Measurements from ENCODE around the gene DYNC2H1. TPM values are rescaled to one million over a fixed set of nuclear protein-coding genes. Genes with fewer than 3 reads are reported as not detected.

The DYNC2H1 gene
- total and polyA plus RNA-seq, 7 experiments from 2014 or later: 0.31 to 4.2 (median 2.3) TPM

DNA sequence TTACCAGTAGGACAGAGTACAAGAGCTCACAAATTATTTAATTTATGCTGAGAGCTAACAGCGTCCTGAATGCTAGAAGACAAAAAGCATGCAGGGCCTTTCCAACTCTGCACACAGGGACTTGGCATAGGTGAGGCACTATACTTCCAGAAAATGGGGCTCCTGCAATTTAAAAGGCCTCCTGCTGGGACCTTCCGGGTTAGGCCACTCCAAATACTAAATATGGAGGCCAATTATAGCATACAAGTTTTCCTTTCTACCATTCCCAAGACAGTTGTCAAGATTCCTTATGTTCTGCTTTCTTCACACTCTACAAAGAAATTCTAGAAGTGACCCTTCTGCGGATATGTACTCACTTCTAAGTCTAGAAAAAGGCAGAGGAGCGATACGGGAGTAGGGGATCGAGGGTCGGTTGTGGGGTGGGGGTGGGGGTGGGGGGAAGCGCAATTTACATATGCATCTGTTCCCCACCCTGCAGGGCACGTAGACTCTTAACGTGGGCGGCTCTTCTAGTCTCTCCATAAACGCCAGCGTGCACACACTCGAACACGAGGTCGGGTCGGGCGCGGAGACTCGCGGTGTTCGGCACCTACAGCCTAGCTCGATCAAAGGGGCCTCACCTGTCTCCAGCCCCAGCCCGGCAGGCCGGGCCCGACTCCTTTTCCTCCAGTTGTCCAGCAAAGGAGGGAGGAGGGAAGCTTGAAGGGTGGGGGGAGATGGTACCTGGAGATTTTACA is 18.0 kb upstream of the DYNC2H1 start:
- Histone ChIP-seq H3K27me3 (ENCODE audit: control insufficient read depth in 2 of 2, insufficient read depth in 2 of 2, low read length in 2 of 2) (peaks cover 0 to 3% of the 10 kb centered on the region in 2 donors), H3K4me3 (ENCODE audit: low read length) (peak overlapping the region; percentile 93), H3K27ac (ENCODE audit: low read depth, low read length) (peak overlapping the region; percentile 89), H3K9me3 (ENCODE audit: control insufficient read depth in 2 of 3, low read length in 3 of 3) (no peaks in the 10 kb centered on the region), H3K4me1 (ENCODE audit: control insufficient read depth in 2 of 2, insufficient read depth in 2 of 2, low read length in 2 of 2) (peaks cover 15 to 25% of the 10 kb centered on the region in 2 donors), H3K36me3 (ENCODE audit: control insufficient read depth in 2 of 3, insufficient read depth in 3 of 3, low read length in 3 of 3) (peaks cover 0 to 5% (median 4%) of the 10 kb centered on the region in 3 experiments)
- DNase-seq (peak in 7 of 9 donors; percentile 1 to 52 (median 30)), ATAC-seq (peak; percentile 47)
- H3K9me3 Mint-ChIP-seq: peaks cover 0 to 10% (median 0%) of the 10 kb centered on the region in 11 donors
- peak overlapping the region; percentile 89 to 98 (median 96) for H3K27ac Mint-ChIP-seq
- H3K36me3 Mint-ChIP-seq: peaks cover 0 to 11% (median 5%) of the 10 kb centered on the region in 5 donors
- H3K4me3 Mint-ChIP-seq: peak overlapping the region; percentile 79 to 98 (median 92)
- peaks cover 17 to 27% (median 21%) of the 10 kb centered on the region in 5 donors for H3K27me3 Mint-ChIP-seq
- intact Hi-C loops (cut with micrococcal nuclease): loop anchor here (1.0 to 5.0 kb wide), 4 partner anchors 20 to 1174 kb away; partner anchors contain the start of genes ANGPTL5 (in 2 of the 2) and CEP126 (in 2 of the 2)
- peaks cover 21 to 44% (median 35%) of the 10 kb centered on the region in 7 donors for H3K4me1 Mint-ChIP-seq
- ChIA-PET POLR2A (interaction anchor here (1.4 to 2.1 kb wide), 2 partner anchors 10 to 18 kb away, joined by 10 to 32 read pairs; partner anchors contain the start of gene DYNC2H1), CTCF (interaction anchor here (1.4 to 1.6 kb wide), 2 partner anchors 18 kb away, joined by 7 to 11 read pairs; partner anchors contain the start of gene DYNC2H1)

DNA sequence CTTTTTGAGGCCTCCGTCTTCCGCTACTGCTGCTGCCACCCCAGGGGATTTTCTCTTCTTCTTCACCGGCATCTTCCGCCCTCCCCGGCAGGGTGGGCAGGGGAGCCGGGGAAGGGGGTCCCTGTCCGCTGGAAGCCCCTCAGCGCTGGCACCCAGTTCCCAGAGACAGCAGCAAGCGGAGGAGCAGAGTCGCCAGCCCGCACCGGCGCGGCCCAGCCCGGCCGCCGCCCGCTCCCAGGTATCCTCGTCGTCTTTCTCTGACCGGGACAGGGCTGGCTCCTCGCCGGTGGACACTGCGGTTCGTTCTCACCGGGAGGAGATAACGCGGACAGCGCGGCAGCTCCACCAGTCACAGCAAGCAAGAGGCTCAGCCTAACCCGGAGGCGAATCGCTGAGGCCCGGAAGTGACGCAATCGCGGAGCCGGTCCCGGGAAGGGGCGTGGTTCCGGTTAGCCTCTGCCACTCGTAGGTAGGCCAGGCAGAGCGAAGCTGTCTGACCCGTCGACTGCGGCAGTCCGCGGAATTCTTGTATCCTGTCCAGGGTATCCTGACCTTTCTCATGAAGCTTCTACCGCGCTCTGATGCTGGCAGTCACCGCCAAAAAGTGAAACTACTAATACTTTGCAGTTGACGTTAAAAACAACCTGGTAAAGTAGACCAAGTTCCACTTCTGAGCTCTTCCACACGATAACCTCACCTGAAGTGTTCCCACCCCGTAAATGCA is 17.3 kb upstream of the DYNC2H1 start, which contains the start of gene DCUN1D5:
Gene DCUN1D5, minus strand, starts transcription at position 360 of the 724 bp plus-strand sequence. Its CDS starts 288 bp downstream, at position 72.
- ChIA-PET POLR2A (interaction anchor here (0.9 to 2.1 kb wide), 3 partner anchors 9 to 17 kb away, joined by 4 to 32 read pairs (median 10); partner anchors contain the start of gene DYNC2H1), CTCF (interaction anchor here (0.9 to 1.4 kb wide), 2 partner anchors 16 to 18 kb away, joined by 3 to 11 read pairs; partner anchors contain the start of gene DYNC2H1)
- Histone ChIP-seq H3K9me3 (ENCODE audit: control insufficient read depth in 2 of 3, low read length in 3 of 3) (no peaks in the 10 kb centered on the region), H3K4me3 (ENCODE audit: low read length) (peak within 1 kb of the TSS; percentile 93), H3K27ac (ENCODE audit: low read depth, low read length) (peak within 1 kb of the TSS; percentile 89), H3K27me3 (ENCODE audit: control insufficient read depth in 2 of 2, insufficient read depth in 2 of 2, low read length in 2 of 2) (peaks cover 0 to 3% of the 10 kb centered on the region in 2 donors), H3K36me3 (ENCODE audit: control insufficient read depth in 2 of 3, insufficient read depth in 3 of 3, low read length in 3 of 3) (peaks cover 0 to 5% (median 4%) of the 10 kb centered on the region in 3 experiments), H3K4me1 (ENCODE audit: control insufficient read depth in 2 of 2, insufficient read depth in 2 of 2, low read length in 2 of 2) (peaks cover 15 to 25% of the 10 kb centered on the region in 2 donors)
- H3K27me3 Mint-ChIP-seq: peaks cover 22 to 35% (median 26%) of the 10 kb centered on the region in 5 donors
- H3K27ac Mint-ChIP-seq: peak within 1 kb of the TSS; percentile 89 to 99 (median 97)
- DNase-seq (peak; percentile 89 to 94 (median 93)), ATAC-seq (peak; percentile 99)
- peaks cover 0 to 10% (median 0%) of the 10 kb centered on the region in 11 donors for H3K9me3 Mint-ChIP-seq
- peaks cover 16 to 40% (median 34%) of the 10 kb centered on the region in 7 donors for H3K4me1 Mint-ChIP-seq
- intact Hi-C loops (cut with micrococcal nuclease): loop anchor here (1.0 to 5.0 kb wide), 5 partner anchors 17 to 1175 kb away; partner anchors contain the start of genes ANGPTL5 (in 2 of the 2), CEP126 (in 2 of the 2) and DYNC2H1 (in 2 of the 2)
- H3K36me3 Mint-ChIP-seq: peaks cover 0 to 11% (median 5%) of the 10 kb centered on the region in 5 donors
- peak within 1 kb of the TSS; percentile 79 to 98 (median 92) for H3K4me3 Mint-ChIP-seq

DNA sequence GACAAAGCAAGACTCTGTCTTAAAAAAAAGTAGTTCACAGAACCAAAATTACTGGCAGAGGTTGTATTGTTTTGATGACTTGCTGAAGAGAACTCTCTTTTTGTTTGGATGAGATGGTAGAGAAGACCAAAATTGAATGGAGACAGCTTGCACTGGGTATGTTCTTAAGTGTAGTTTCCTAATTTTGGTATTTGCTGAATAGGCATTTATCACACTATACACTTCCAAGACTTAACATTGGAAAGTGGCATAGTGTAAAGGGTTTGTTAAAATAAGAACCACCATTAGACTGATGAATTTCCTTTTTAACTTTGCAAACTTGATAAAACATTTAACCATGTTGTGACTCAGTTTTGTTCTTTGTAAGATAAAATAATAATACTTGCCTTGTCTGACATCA is 11.9 kb upstream of the DYNC2H1 start:
- Histone ChIP-seq H3K27ac (ENCODE audit: low read depth, low read length) (no peak overlapping the region), H3K27me3 (ENCODE audit: control insufficient read depth in 2 of 2, insufficient read depth in 2 of 2, low read length in 2 of 2) (peaks cover 0 to 3% of the 10 kb centered on the region in 2 donors), H3K4me3 (ENCODE audit: low read length) (no peak overlapping the region), H3K4me1 (ENCODE audit: control insufficient read depth in 2 of 2, insufficient read depth in 2 of 2, low read length in 2 of 2) (peaks cover 0 to 4% of the 10 kb centered on the region in 2 donors), H3K9me3 (ENCODE audit: control insufficient read depth in 2 of 3, low read length in 3 of 3) (no peaks in the 10 kb centered on the region), H3K36me3 (ENCODE audit: control insufficient read depth in 2 of 3, insufficient read depth in 3 of 3, low read length in 3 of 3) (no peaks in the 10 kb centered on the region)
- CTCF ChIA-PET: interaction anchor here (1.5 kb wide), 1 partner anchor 12 kb away, joined by 4 read pairs; the partner anchor contains the start of gene DYNC2H1
- Mint-ChIP-seq H3K36me3 (peaks cover 0 to 7% (median 0%) of the 10 kb centered on the region in 5 donors), H3K4me1 (peaks cover 1 to 7% (median 5%) of the 10 kb centered on the region in 7 donors), H3K27ac (no peak overlapping the region), H3K9me3 (peaks cover 0 to 15% (median 0%) of the 10 kb centered on the region in 11 donors), H3K27me3 (peaks cover 59 to 79% (median 65%) of the 10 kb centered on the region in 5 donors), H3K4me3 (no peak overlapping the region)
- intact Hi-C loops (cut with micrococcal nuclease): no loop called here
- no peak for DNase-seq
- ATAC-seq: no peak
- POLR2A ChIA-PET: interaction anchor here (0.6 kb wide), 1 partner anchor 76 kb away, joined by 3 read pairs; no protein-coding TSS in a partner anchor

DNA sequence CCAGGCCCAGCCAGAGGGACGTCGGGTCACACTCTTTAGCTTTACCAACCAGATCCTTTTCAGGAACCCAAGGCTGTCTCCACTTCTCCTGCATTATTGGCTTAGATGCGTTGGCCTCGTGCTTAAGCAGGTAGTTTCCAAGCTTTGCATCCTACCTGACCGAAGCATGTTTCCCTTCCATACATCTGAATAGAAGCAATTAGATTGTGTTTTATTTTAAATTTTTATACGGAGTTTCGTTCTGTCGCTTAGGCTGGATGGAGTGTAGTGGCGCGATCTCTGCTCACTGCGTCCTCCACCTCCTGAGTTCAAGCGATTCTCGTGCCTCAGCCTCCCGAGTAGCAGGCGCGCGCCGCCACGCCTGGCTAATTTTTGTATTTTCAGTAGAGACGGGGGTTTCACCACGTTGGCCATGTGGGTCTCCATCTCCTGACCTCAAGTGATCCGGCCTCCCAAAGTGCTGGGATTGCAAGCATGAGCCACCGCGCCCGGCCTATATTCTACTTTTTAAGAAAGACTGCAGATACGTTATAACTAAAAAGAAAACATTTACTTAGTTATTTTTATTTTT is 677 bp downstream of the DYNC2H1 start:
- H3K4me1 Mint-ChIP-seq: peaks cover 5 to 19% (median 13%) of the 10 kb centered on the region in 7 donors
- Histone ChIP-seq H3K27ac (ENCODE audit: low read depth, low read length) (peak overlapping the region; percentile 60), H3K4me3 (ENCODE audit: low read length) (peak overlapping the region; percentile 93), H3K27me3 (ENCODE audit: control insufficient read depth in 2 of 2, insufficient read depth in 2 of 2, low read length in 2 of 2) (no peaks in the 10 kb centered on the region), H3K9me3 (ENCODE audit: control insufficient read depth in 2 of 3, low read length in 3 of 3) (no peaks in the 10 kb centered on the region), H3K36me3 (ENCODE audit: control insufficient read depth in 2 of 3, insufficient read depth in 3 of 3, low read length in 3 of 3) (no peaks in the 10 kb centered on the region), H3K4me1 (ENCODE audit: control insufficient read depth in 2 of 2, insufficient read depth in 2 of 2, low read length in 2 of 2) (peaks cover 4 to 6% of the 10 kb centered on the region in 2 donors)
- CTCF ChIA-PET: interaction anchor here (1.1 to 1.6 kb wide), 5 partner anchors 10 to 21 kb away, joined by 3 to 11 read pairs (median 6); partner anchors contain the start of gene DCUN1D5
- DNase-seq: peak in 1 of 9 donors; percentile 10
- intact Hi-C loops (cut with micrococcal nuclease): loop anchor here (1.0 to 10.0 kb wide), 8 partner anchors 18 to 1595 kb away; partner anchors contain the start of genes CEP126 (in 2 of the 2), DCUN1D5 (in 2 of the 2), ANGPTL5 (in 1 of the 2) and BIRC2 (in 1 of the 2)
- peaks cover 0 to 10% (median 0%) of the 10 kb centered on the region in 5 donors for H3K36me3 Mint-ChIP-seq
- H3K27me3 Mint-ChIP-seq: peaks cover 0 to 38% (median 0%) of the 10 kb centered on the region in 5 donors
- H3K4me3 Mint-ChIP-seq: peak overlapping the region; percentile 87 to 99 (median 94)
- POLR2A ChIA-PET: interaction anchor here (0.8 to 1.9 kb wide), 3 partner anchors 9 to 75 kb away, joined by 3 to 32 read pairs (median 6); partner anchors contain the start of gene DCUN1D5
- peak; percentile 19 for ATAC-seq
- H3K27ac Mint-ChIP-seq: peak overlapping the region; percentile 87 to 99 (median 92)
- H3K9me3 Mint-ChIP-seq: peaks cover 0 to 5% (median 0%) of the 10 kb centered on the region in 11 donors

DNA sequence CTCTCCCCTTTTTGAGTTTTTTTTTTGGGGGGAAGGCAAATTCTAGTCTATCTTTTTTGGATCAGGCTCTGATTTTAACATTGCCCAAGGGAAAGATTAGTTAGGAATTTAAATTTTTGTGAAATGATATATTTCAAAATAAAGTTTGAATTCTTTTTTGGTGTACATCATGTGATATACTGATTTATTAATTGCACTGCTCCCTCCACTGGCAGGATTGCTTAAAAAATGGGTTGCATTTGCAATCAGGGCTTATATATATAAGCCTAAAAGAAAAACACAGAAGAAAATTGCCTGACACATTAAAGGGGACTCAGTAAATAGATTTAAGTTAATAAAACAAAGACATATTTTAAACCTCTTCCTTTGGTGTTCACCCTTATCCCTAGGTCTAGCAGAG is 1.2 kb downstream of the DYNC2H1 start:
- Mint-ChIP-seq H3K4me3 (peak overlapping the region in 8 of 10 donors; percentile 18 to 97 (median 90)), H3K27ac (peak overlapping the region in 3 of 9 donors; percentile 30 to 95 (median 62)), H3K36me3 (peaks cover 0 to 10% (median 0%) of the 10 kb centered on the region in 5 donors), H3K4me1 (peaks cover 5 to 19% (median 13%) of the 10 kb centered on the region in 7 donors), H3K9me3 (peaks cover 0 to 5% (median 0%) of the 10 kb centered on the region in 11 donors), H3K27me3 (peaks cover 0 to 38% (median 0%) of the 10 kb centered on the region in 5 donors)
- DNase-seq: peak in 1 of 9 donors; percentile 2
- ChIA-PET POLR2A (no interaction called here), CTCF (interaction anchor here (1.4 kb wide), 1 partner anchor 18 kb away, joined by 11 read pairs; the partner anchor contains the start of gene DCUN1D5)
- Histone ChIP-seq H3K4me3 (ENCODE audit: low read length) (no peak overlapping the region), H3K4me1 (ENCODE audit: control insufficient read depth in 2 of 2, insufficient read depth in 2 of 2, low read length in 2 of 2) (peaks cover 4 to 6% of the 10 kb centered on the region in 2 donors), H3K27ac (ENCODE audit: low read depth, low read length) (no peak overlapping the region), H3K36me3 (ENCODE audit: control insufficient read depth in 2 of 3, insufficient read depth in 3 of 3, low read length in 3 of 3) (no peaks in the 10 kb centered on the region), H3K27me3 (ENCODE audit: control insufficient read depth in 2 of 2, insufficient read depth in 2 of 2, low read length in 2 of 2) (no peaks in the 10 kb centered on the region), H3K9me3 (ENCODE audit: control insufficient read depth in 2 of 3, low read length in 3 of 3) (no peaks in the 10 kb centered on the region)
- intact Hi-C loops (cut with micrococcal nuclease): no loop called here
- ATAC-seq: no peak
